K562 (cell line): ENCODE results near the gene SOCS2. TPM values are rescaled to one million over a fixed set of nuclear protein-coding genes. Genes with fewer than 3 reads are reported as not detected.

Source experiments
- ATAC-seq: fragments of 200-7000 bp; cut with Tn5 transposase; 3 replicates; pipeline ENCODE4 v1.9.1; 2020; ENCODE audit warnings: moderate library complexity
- BruUV-seq: library from RNA; stranded (reverse); fragments of 400-500 nt; replicated peaks from 2 replicates; lab custom pipeline; 2021; lab: Mats Ljungman, UMichigan
- CTCF ChIA-PET: fragments of 300-600 bp; formaldehyde crosslinking; extraction: SDS; loops from one replicate; lab custom pipeline; 2021; ENCODE audit warnings: low intra/inter-chr PET ratio; lab: Yijun Ruan, JAX
- POLR2A ChIA-PET: fragments of 300-600, 350-650 bp; sonication (Branson Sonifier 250); formaldehyde crosslinking; extraction: SDS; loops from one replicate; lab custom pipeline; 2021; ENCODE audit warnings: antibody characterized with exemption, inconsistent platforms; lab: Yijun Ruan, JAX
- DNase-seq, 4 experiments: peaks; one replicate each; pipeline versions ENCODE4 v3.0.0 to v3.0.0-alpha.2; 2011 to 2018; ENCODE audit warnings: low spot score in 3 of 4, mixed read lengths in 3 of 4; ENCODE audit errors: extremely low read depth in 1 of 4
- FAIRE-seq: peaks from 2 replicates; lab custom pipeline; 2011; peaks lifted over from hg19 to GRCh38; lab: Jason Lieb, UNC
- H2AFZ ChIP-seq: 2 replicates; pipeline ENCODE4 v1.6.0; 2011; ENCODE audit warnings: low read depth, low read length, control low read depth, inconsistent platforms
- H3K27ac ChIP-seq: fragments of 200-600 bp; 3 replicates; pipeline ENCODE4 v1.8.0; 2011; ENCODE audit warnings: low read depth, mild to moderate bottlenecking, control low read depth, inconsistent platforms, low read length, moderate library complexity, mixed read lengths; ENCODE audit errors: extremely low read depth
- H3K27me3 ChIP-seq, 2 experiments: fragments of 300-600 bp in 1 of 2; 2 replicates in 1 of 2; 3 replicates in 1 of 2; pipeline versions ENCODE4 v1.6.0 to v1.8.0; 2011; ENCODE audit warnings: inconsistent platforms in 2 of 2, low read length in 2 of 2, mild to moderate bottlenecking in 1 of 2, mixed read lengths in 1 of 2, moderate library complexity in 1 of 2; ENCODE audit not compliant: control insufficient read depth in 2 of 2, insufficient read depth in 2 of 2
- H3K36me3 ChIP-seq: fragments of 300-600 bp; 3 replicates; pipeline ENCODE4 v1.8.0; 2011; ENCODE audit warnings: mild to moderate bottlenecking, low read length, inconsistent platforms; ENCODE audit not compliant: control insufficient read depth, insufficient read depth
- H3K4me1 ChIP-seq, 2 experiments: fragments of 200-600 bp in 1 of 2; replicated peaks in 1 of 2; 2 replicates in 1 of 2; 3 replicates in 1 of 2; pipeline versions ENCODE4 v1.5.1 to v1.8.0; 2011; ENCODE audit warnings: inconsistent platforms in 2 of 2, low read length in 2 of 2, mild to moderate bottlenecking in 1 of 2, mixed read lengths in 1 of 2, moderate library complexity in 1 of 2; ENCODE audit not compliant: control insufficient read depth in 2 of 2, insufficient read depth in 2 of 2
- H3K4me2 ChIP-seq: 2 replicates; pipeline ENCODE4 v1.6.1; 2011; ENCODE audit warnings: low read length, control low read depth, inconsistent platforms, mixed read lengths; ENCODE audit not compliant: insufficient read depth
- H3K4me3 ChIP-seq: fragments of 200-600 bp; sonication (generic), shearing (Covaris generic); 2 replicates; pipeline ENCODE4 v1.5.1; 2016; ENCODE audit warnings: control low read depth, inconsistent platforms
- H3K79me2 ChIP-seq: fragments of 200-600 bp; 3 replicates; pipeline ENCODE4 v1.8.0; 2011; ENCODE audit warnings: low read length, inconsistent platforms; ENCODE audit not compliant: control insufficient read depth, insufficient read depth
- H3K9ac ChIP-seq, 2 experiments: 2 replicates each; pipeline versions ENCODE4 v1.6.0 to v1.6.1; 2011; ENCODE audit warnings: low read depth in 2 of 2, low read length in 2 of 2, control low read depth in 1 of 2, inconsistent platforms in 1 of 2, mild to moderate bottlenecking in 1 of 2, mixed read lengths in 1 of 2; ENCODE audit not compliant: insufficient read depth in 1 of 2
- H3K9me1 ChIP-seq: one replicate; pipeline ENCODE4 v1.6.0; 2011; ENCODE audit warnings: inconsistent platforms, mild to moderate bottlenecking, low read length, moderate library complexity; ENCODE audit not compliant: control insufficient read depth, insufficient read depth
- H3K9me3 ChIP-seq: replicated peaks from 2 replicates; pipeline ENCODE4 v1.5.1; 2011; ENCODE audit warnings: low read depth, low read length, inconsistent platforms; ENCODE audit not compliant: control insufficient read depth, insufficient read depth
- H4K20me1 ChIP-seq: replicated peaks from 2 replicates; pipeline ENCODE4 v1.6.1; 2011; ENCODE audit warnings: low read length, inconsistent platforms, mixed read lengths; ENCODE audit not compliant: control insufficient read depth, insufficient read depth
- ARNT ChIP-seq, 2 experiments: fragments of 450-650 bp; IDR thresholded peaks; 2 replicates each; pipeline ENCODE4 v1.6.1; 2016; ENCODE audit warnings: mild to moderate bottlenecking in 1 of 2
- BCOR ChIP-seq: fragments of 450-650 bp; IDR thresholded peaks from 2 replicates; pipeline ENCODE4 v1.6.1; 2016
- CEBPZ ChIP-seq: fragments of 150-350 bp; IDR thresholded peaks from 2 replicates; pipeline ENCODE4 v1.6.1; 2014; ENCODE audit warnings: low read depth, mild to moderate bottlenecking, low read length, borderline replicate concordance
- NFRKB ChIP-seq: fragments of 450-650 bp; IDR thresholded peaks from 2 replicates; pipeline ENCODE4 v1.6.1; 2016; ENCODE audit warnings: low read depth
- POLR2H ChIP-seq: IDR thresholded peaks from 2 replicates; pipeline ENCODE4 v1.6.1; 2016; ENCODE audit warnings: missing genetic modification characterization, low read depth, mild to moderate bottlenecking, control low read depth, missing compliant biosample characterization, moderate library complexity
- SMARCA5 ChIP-seq: fragments of 450-650 bp; IDR thresholded peaks from 2 replicates; pipeline ENCODE4 v1.6.1; 2016
- SPI1 ChIP-seq: IDR thresholded peaks from 2 replicates; pipeline ENCODE4 v1.6.1; 2011; ENCODE audit warnings: low read depth, low read length, control low read depth, borderline replicate concordance
- TCF3 ChIP-seq: sonication (generic); formaldehyde crosslinking; IDR thresholded peaks from 2 replicates; pipeline ENCODE4 v1.4.0; 2020; ENCODE audit warnings: mild to moderate bottlenecking, missing genetic modification reagents
- ZBTB12 ChIP-seq: fragments of 250-450 bp; sonication (Bioruptor Pico); IDR thresholded peaks from 2 replicates; pipeline ENCODE4 v1.4.0; 2020
- ZBTB49 ChIP-seq: sonication (generic); formaldehyde crosslinking; IDR thresholded peaks from 2 replicates; pipeline ENCODE4 v1.8.0; 2022; ENCODE audit warnings: missing genetic modification reagents, mild to moderate bottlenecking, borderline replicate concordance
- ZNF507 ChIP-seq: conservative IDR thresholded peaks from 2 replicates; pipeline ENCODE4 v1.6.1; 2017; ENCODE audit warnings: missing genetic modification characterization, missing compliant biosample characterization
- ZNF655 ChIP-seq: fragments of 250-450 bp; sonication (Bioruptor Pico); IDR thresholded peaks from 2 replicates; pipeline ENCODE4 v1.5.0; 2021
- WGBS: fragments of 100-300 bp; shearing (Covaris generic); methylation state at CpG from one replicate; pipeline ENCODE4 v1.1.6; 2016; ENCODE audit warnings: low coverage, mixed read lengths; ENCODE audit not compliant: insufficient coverage; ENCODE audit errors: missing lambda C conversion rate; 5-methylcytosine and 5-hydroxymethylcytosine counted together
- in situ Hi-C: fragments of 300-500 bp; cut with MboI; formaldehyde crosslinking; loops from 4 replicates; pipeline ENCODE4 v1.15.0; 2018; ENCODE audit warnings: inconsistent platforms, mixed read lengths
- intact Hi-C: fragments of 100-400 bp; cut with micrococcal nuclease; formaldehyde crosslinking; loops from 2 replicates; pipeline ENCODE4 v1.14.2; 2022
- polyA plus RNA-seq, 8 experiments: library from polyadenylated mRNA; depleted of rRNA in 4 of 8; stranded (reverse) in 5 of 8; unstranded in 3 of 8; fragments of >200 nt; fragmentation: Nextera tagmentation in 2 of 8; fragmentation: Illumina TruSeq in 1 of 8; extraction: Ambion mirVana in 2 of 8; extraction: Trizol in 1 of 8; gene quantifications; 2 replicates each; pipeline versions ENCODE4 v1.2.1 to v1.2.3, GENCODE V29; 2011 to 2014; ENCODE audit warnings: inconsistent platforms in 1 of 8, missing spikeins in 1 of 8
- total RNA-seq, 7 experiments: library from RNA; depleted of rRNA in 6 of 7; stranded (reverse); fragments of >200 nt in 6 of 7; fragmentation: Illumina TruSeq in 2 of 7; extraction: Trizol in 2 of 7; gene quantifications; 2 replicates each; pipeline versions ENCODE4 v1.2.1 to v1.2.3, GENCODE V29; 2011 to 2021; ENCODE audit warnings: low replicate concordance in 1 of 7

Gene SOCS2
- total and polyA plus RNA-seq, 9 of the 15 experiments (the other 6 are each of a cell fraction or from before 2014, with no cell fraction given) = 37.0 to 162 (median 98.7) TPM

- Histone ChIP-seq H3K4me2 (no peak overlapping the region), H2AFZ (peak overlapping the region; percentile 51), H3K79me2 (no peaks in the 10 kb centered on the region), H3K27me3 (no peaks in the 10 kb centered on the region), H3K27ac (no peak overlapping the region), H3K4me3 (no peak overlapping the region), H3K9ac (no peak overlapping the region), H4K20me1 (no peaks in the 10 kb centered on the region), H3K36me3 (no peaks in the 10 kb centered on the region), H3K9me1 (no peaks in the 10 kb centered on the region), H3K4me1 (peaks cover 0 to 5% of the 10 kb centered on the region in 2 experiments; a peak in 2 of 5 replicates), H3K9me3 (no peaks in the 10 kb centered on the region)
- no peak for FAIRE-seq
- in situ Hi-C loops (no loop called here), intact Hi-C loops (no loop called here)
- no peak for DNase-seq
- ChIA-PET POLR2A (interaction anchor here (0.8 to 1.9 kb wide), 3 partner anchors 10 to 22 kb away, joined by 3 to 7 read pairs (median 5); no protein-coding TSS in a partner anchor), CTCF (no interaction called here)
- WGBS = 69% methylated on average over 7 of the region's 8 CpGs
- no TSS peak for BruUV-seq
- ATAC-seq = no peak; the same call in 2 of the 3 replicates
- TF ChIP-seq ZNF507 (tag) (no peak), SPI1 (no peak), POLR2H (no peak), SMARCA5 (no peak), ZNF655 (no peak), ZBTB12 (no peak), CEBPZ (no peak), BCOR (no peak), NFRKB (no peak), ZBTB49 (no peak), ARNT (IDR thresholded peaks at IDR 0.05) (no peak), TCF3 (CRISPR knock-in tag) (no peak)
These were observed 30.6 kb downstream of the SOCS2 start for GRCh38 chr12:93602897-93603668.
